HUES48 (cell line): ENCODE data around the gene TTYH2.

ENCODE experiments used
- H3K27ac ChIP-seq: one replicate; pipeline ENCODE4 v1.7.0; 2013; ENCODE audit warnings: low read depth, low read length, inconsistent platforms
- H3K27me3 ChIP-seq: 2 replicates; pipeline ENCODE4 v1.6.1; 2013; ENCODE audit warnings: mild to moderate bottlenecking, low read length; ENCODE audit not compliant: control insufficient read depth, insufficient read depth
- H3K36me3 ChIP-seq: 2 replicates; pipeline ENCODE4 v1.6.1; 2013; ENCODE audit warnings: low read length; ENCODE audit not compliant: control insufficient read depth, insufficient read depth
- H3K4me1 ChIP-seq: 2 replicates; pipeline ENCODE4 v1.6.1; 2013; ENCODE audit warnings: mild to moderate bottlenecking, low read length; ENCODE audit not compliant: control insufficient read depth, insufficient read depth
- H3K4me3 ChIP-seq: 2 replicates; pipeline ENCODE4 v1.5.1; 2013; ENCODE audit warnings: mild to moderate bottlenecking, low read depth, low read length
- H3K9ac ChIP-seq: 2 replicates; pipeline ENCODE4 v1.6.1; 2013; ENCODE audit warnings: mild to moderate bottlenecking, low read depth, low read length, moderate library complexity
- H3K9me3 ChIP-seq: 2 replicates; pipeline ENCODE4 v1.6.1; 2013; ENCODE audit warnings: low read length; ENCODE audit not compliant: control insufficient read depth, insufficient read depth

The TTYH2 gene

GRCh38 chr17:74196541-74197317, 16.6 kb upstream of the TTYH2 start:
- Histone ChIP-seq H3K27ac (no peak overlapping the region), H3K4me3 (no peak overlapping the region), H3K9me3 (no peaks in the 10 kb centered on the region), H3K4me1 (no peaks in the 10 kb centered on the region; the same call in 1 of the 2 replicates), H3K27me3 (peaks cover 15% of the 10 kb centered on the region), H3K36me3 (no peaks in the 10 kb centered on the region), H3K9ac (no peak overlapping the region)

- Histone ChIP-seq H3K27ac (no peak overlapping the region), H3K27me3 (peaks cover 15% of the 10 kb centered on the region), H3K9ac (no peak overlapping the region), H3K36me3 (no peaks in the 10 kb centered on the region), H3K9me3 (no peaks in the 10 kb centered on the region), H3K4me3 (no peak overlapping the region), H3K4me1 (peaks cover 6% of the 10 kb centered on the region)
Observed at GRCh38 chr17:74197801-74198200, 15.6 kb upstream of the TTYH2 start.

- no peak overlapping the region for H3K4me3 ChIP-seq
- peaks cover 10% of the 10 kb centered on the region for H3K4me1 ChIP-seq
- H3K9ac ChIP-seq = no peak overlapping the region
- H3K9me3 ChIP-seq = no peaks in the 10 kb centered on the region
- no peaks in the 10 kb centered on the region for H3K36me3 ChIP-seq
- no peak overlapping the region for H3K27ac ChIP-seq
- peaks cover 15% of the 10 kb centered on the region for H3K27me3 ChIP-seq
Observed at GRCh38 chr17:74198694-74199093, 14.7 kb upstream of the TTYH2 start.

- H3K4me1 ChIP-seq = peaks cover 10% of the 10 kb centered on the region
- H3K27me3 ChIP-seq = peaks cover 15% of the 10 kb centered on the region
- no peak overlapping the region for H3K27ac ChIP-seq
- H3K36me3 ChIP-seq = peaks cover 4% of the 10 kb centered on the region
- H3K4me3 ChIP-seq = peak overlapping the region; percentile 48; the same call in 1 of the 2 replicates
- no peak overlapping the region for H3K9ac ChIP-seq
- H3K9me3 ChIP-seq = no peaks in the 10 kb centered on the region
Observed at GRCh38 chr17:74199306-74200092, 13.9 kb upstream of the TTYH2 start.

GRCh38 chr17:74200112-74200511, 13.3 kb upstream of the TTYH2 start:
- Histone ChIP-seq H3K4me1 (peaks cover 15% of the 10 kb centered on the region), H3K4me3 (0 out of 2 replicates have a peak overlapping the region, but pooled peaks have one; percentile 17), H3K36me3 (peaks cover 10% of the 10 kb centered on the region), H3K9me3 (no peaks in the 10 kb centered on the region), H3K9ac (no peak overlapping the region), H3K27ac (no peak overlapping the region), H3K27me3 (peaks cover 15% of the 10 kb centered on the region)

- Histone ChIP-seq H3K4me1 (peaks cover 20% of the 10 kb centered on the region), H3K27me3 (peaks cover 15% of the 10 kb centered on the region), H3K4me3 (no peak overlapping the region), H3K9ac (no peak overlapping the region), H3K9me3 (no peaks in the 10 kb centered on the region), H3K27ac (no peak overlapping the region), H3K36me3 (peaks cover 22% of the 10 kb centered on the region)
Observed at GRCh38 chr17:74201250-74201649, 12.1 kb upstream of the TTYH2 start.

GRCh38 chr17:74201948-74202347, 11.4 kb upstream of the TTYH2 start:
- Histone ChIP-seq H3K27ac (no peak overlapping the region), H3K27me3 (peaks cover 15% of the 10 kb centered on the region), H3K9ac (no peak overlapping the region), H3K4me1 (peaks cover 20% of the 10 kb centered on the region), H3K4me3 (no peak overlapping the region), H3K36me3 (peaks cover 28% of the 10 kb centered on the region), H3K9me3 (no peaks in the 10 kb centered on the region)

GRCh38 chr17:74202938-74203337, 10.4 kb upstream of the TTYH2 start:
- Histone ChIP-seq H3K4me3 (peak overlapping the region; percentile 43; the same call in 1 of the 2 replicates), H3K9ac (no peak overlapping the region)

GRCh38 chr17:74203439-74204240, 9.7 kb upstream of the TTYH2 start, which contains the start of gene RPL38:
Gene RPL38 (plus strand): TSS chr17:74203678. CDS start chr17:74203956, 278 bp downstream.
- Histone ChIP-seq H3K9me3 (no peaks in the 10 kb centered on the region), H3K4me1 (peaks cover 20% of the 10 kb centered on the region), H3K9ac (peak within 1 kb of the TSS; percentile 94), H3K27me3 (peaks cover 15% of the 10 kb centered on the region), H3K4me3 (peak within 1 kb of the TSS; percentile 91), H3K27ac (peak within 1 kb of the TSS; percentile 90), H3K36me3 (peaks cover 44% of the 10 kb centered on the region)

More at GRCh38 chr17:74202938-74203337, 10.4 kb upstream of the TTYH2 start:
- Histone ChIP-seq H3K36me3 (peaks cover 37% of the 10 kb centered on the region), H3K27ac (peak overlapping the region; percentile 1), H3K4me1 (peaks cover 20% of the 10 kb centered on the region), H3K9me3 (no peaks in the 10 kb centered on the region), H3K27me3 (peaks cover 15% of the 10 kb centered on the region)

GRCh38 chr17:74204474-74204873, 8.9 kb upstream of the TTYH2 start:
- Histone ChIP-seq H3K4me3 (peak overlapping the region; percentile 91), H3K27ac (peak overlapping the region; percentile 90), H3K27me3 (peaks cover 15% of the 10 kb centered on the region), H3K9ac (peak overlapping the region; percentile 94), H3K9me3 (no peaks in the 10 kb centered on the region), H3K4me1 (peaks cover 20% of the 10 kb centered on the region), H3K36me3 (peaks cover 52% of the 10 kb centered on the region)
